SU-DHL-6 (cell line): ENCODE measurements around the gene TTYH3.

Experiments used
- H2AFZ ChIP-seq: fragments of 200-600 bp; sonication (generic); 2 replicates; pipeline ENCODE4 v1.6.1; 2014; ENCODE audit warnings: low read depth, mild to moderate bottlenecking, moderate library complexity, mixed read lengths, antibody characterized with exemption, low read length; ENCODE audit not compliant: severe bottlenecking
- H3F3A ChIP-seq: fragments of 200-600 bp; shearing (Covaris generic); 2 replicates; pipeline ENCODE4 v1.6.0; 2016; ENCODE audit warnings: antibody characterized with exemption, mild to moderate bottlenecking; ENCODE audit not compliant: insufficient read depth
- H3K27ac ChIP-seq: fragments of 200-600 bp; sonication (generic); 2 replicates; pipeline ENCODE4 v1.5.1; 2016; ENCODE audit warnings: low read depth, mild to moderate bottlenecking, low read length, moderate library complexity, mixed read lengths
- H3K27me3 ChIP-seq: fragments of 200-600 bp; sonication (generic), shearing (Covaris generic); 2 replicates; pipeline ENCODE4 v1.6.0; 2014; ENCODE audit warnings: mild to moderate bottlenecking, low read length
- H3K36me3 ChIP-seq: fragments of 200-600 bp; sonication (generic); 2 replicates; pipeline ENCODE4 v1.6.1; 2014; ENCODE audit warnings: mild to moderate bottlenecking, low read length, mixed read lengths
- H3K4me2 ChIP-seq: fragments of 300-600, 200-600 bp; shearing (Covaris generic), sonication (generic); 2 replicates; pipeline ENCODE4 v1.6.0; 2014; ENCODE audit warnings: low read length, low read depth, mild to moderate bottlenecking; ENCODE audit not compliant: poor library complexity, severe bottlenecking
- H3K4me3 ChIP-seq: fragments of 200-600 bp; sonication (generic); 2 replicates; pipeline ENCODE4 v1.5.1; 2014; ENCODE audit warnings: antibody characterized with exemption, low read length, mild to moderate bottlenecking, mixed read lengths; ENCODE audit not compliant: insufficient read depth, poor library complexity, severe bottlenecking
- H3K79me2 ChIP-seq: fragments of 200-600 bp; sonication (generic); 2 replicates; pipeline ENCODE4 v1.6.1; 2014; ENCODE audit warnings: mild to moderate bottlenecking, low read length, moderate library complexity; ENCODE audit not compliant: insufficient read depth
- H3K9ac ChIP-seq: fragments of 200-600 bp; sonication (generic); 2 replicates; pipeline ENCODE4 v1.7.0; 2014; ENCODE audit warnings: mild to moderate bottlenecking, low read length
- H3K9me2 ChIP-seq: fragments of 200-600 bp; sonication (generic); replicated peaks from 2 replicates; pipeline ENCODE4 v1.6.1; 2014; ENCODE audit warnings: low read length; ENCODE audit not compliant: insufficient read depth
- H3K9me3 ChIP-seq: fragments of 200-600 bp; sonication (generic); 2 replicates; pipeline ENCODE4 v1.6.1; 2014; ENCODE audit warnings: low read length, mixed read lengths; ENCODE audit not compliant: insufficient read depth
- H4K20me1 ChIP-seq: fragments of 200-600 bp; sonication (generic); 2 replicates; pipeline ENCODE4 v1.6.1; 2014; ENCODE audit warnings: low read depth, mild to moderate bottlenecking, antibody characterized with exemption, low read length, moderate library complexity, mixed read lengths
- EZH2phosphoT487 ChIP-seq: fragments of 200-600 bp; sonication (generic), shearing (Covaris generic); conservative IDR thresholded peaks from 2 replicates; pipeline ENCODE4 v1.6.1; 2018; ENCODE audit warnings: mild to moderate bottlenecking, antibody characterized with exemption, low read length, moderate library complexity, mixed read lengths
- TF ChIP-seq, protein P1 (sequence below): fragments of 200-600 bp; sonication (generic); IDR thresholded peaks from one replicate; pipeline ENCODE4 v1.5.1; 2017; ENCODE audit warnings: antibody characterized with exemption, mild to moderate bottlenecking, low read length, moderate library complexity; ENCODE audit not compliant: insufficient read depth, poor library complexity, severe bottlenecking

TTYH3 gene

DNA sequence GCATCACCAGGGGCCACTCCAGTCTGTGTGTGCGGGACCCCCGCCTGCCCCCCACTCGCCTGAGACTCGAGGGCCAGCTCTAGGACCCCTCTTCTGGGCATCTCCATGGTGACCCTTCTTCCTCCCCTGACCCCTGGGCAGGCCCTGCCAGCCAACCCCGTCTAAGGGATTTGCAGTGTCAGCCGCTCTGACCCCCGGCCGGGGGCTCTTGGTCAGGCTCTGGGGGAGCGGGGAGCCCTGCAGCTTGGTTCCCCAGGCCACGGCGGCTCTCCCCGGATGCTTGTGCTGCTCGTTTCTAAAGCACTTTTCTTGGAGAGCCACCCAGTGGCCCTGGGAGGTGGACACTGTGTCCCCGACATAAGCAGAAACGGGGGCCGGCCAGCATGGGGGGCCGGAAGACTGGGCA lies 5.3 kb downstream of the TTYH3 start:
- no peaks in the 10 kb centered on the region for H3K27me3 ChIP-seq
- H3K4me2 ChIP-seq = no peak overlapping the region
- no peak overlapping the region for H2AFZ ChIP-seq
- H3K36me3 ChIP-seq = no peaks in the 10 kb centered on the region
- no peaks in the 10 kb centered on the region for H3K9me2 ChIP-seq
- H4K20me1 ChIP-seq = no peaks in the 10 kb centered on the region
- H3K9ac ChIP-seq = no peak overlapping the region
- H3F3A ChIP-seq = no peaks in the 10 kb centered on the region
- H3K79me2 ChIP-seq = no peaks in the 10 kb centered on the region
- H3K27ac ChIP-seq = no peak overlapping the region
- H3K4me3 ChIP-seq = no peak overlapping the region
- H3K9me3 ChIP-seq = no peaks in the 10 kb centered on the region
- no peak for TF ChIP-seq EZH2phosphoT487
- TF ChIP-seq, protein P1, sequence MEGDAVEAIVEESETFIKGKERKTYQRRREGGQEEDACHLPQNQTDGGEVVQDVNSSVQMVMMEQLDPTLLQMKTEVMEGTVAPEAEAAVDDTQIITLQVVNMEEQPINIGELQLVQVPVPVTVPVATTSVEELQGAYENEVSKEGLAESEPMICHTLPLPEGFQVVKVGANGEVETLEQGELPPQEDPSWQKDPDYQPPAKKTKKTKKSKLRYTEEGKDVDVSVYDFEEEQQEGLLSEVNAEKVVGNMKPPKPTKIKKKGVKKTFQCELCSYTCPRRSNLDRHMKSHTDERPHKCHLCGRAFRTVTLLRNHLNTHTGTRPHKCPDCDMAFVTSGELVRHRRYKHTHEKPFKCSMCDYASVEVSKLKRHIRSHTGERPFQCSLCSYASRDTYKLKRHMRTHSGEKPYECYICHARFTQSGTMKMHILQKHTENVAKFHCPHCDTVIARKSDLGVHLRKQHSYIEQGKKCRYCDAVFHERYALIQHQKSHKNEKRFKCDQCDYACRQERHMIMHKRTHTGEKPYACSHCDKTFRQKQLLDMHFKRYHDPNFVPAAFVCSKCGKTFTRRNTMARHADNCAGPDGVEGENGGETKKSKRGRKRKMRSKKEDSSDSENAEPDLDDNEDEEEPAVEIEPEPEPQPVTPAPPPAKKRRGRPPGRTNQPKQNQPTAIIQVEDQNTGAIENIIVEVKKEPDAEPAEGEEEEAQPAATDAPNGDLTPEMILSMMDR = no peak

DNA sequence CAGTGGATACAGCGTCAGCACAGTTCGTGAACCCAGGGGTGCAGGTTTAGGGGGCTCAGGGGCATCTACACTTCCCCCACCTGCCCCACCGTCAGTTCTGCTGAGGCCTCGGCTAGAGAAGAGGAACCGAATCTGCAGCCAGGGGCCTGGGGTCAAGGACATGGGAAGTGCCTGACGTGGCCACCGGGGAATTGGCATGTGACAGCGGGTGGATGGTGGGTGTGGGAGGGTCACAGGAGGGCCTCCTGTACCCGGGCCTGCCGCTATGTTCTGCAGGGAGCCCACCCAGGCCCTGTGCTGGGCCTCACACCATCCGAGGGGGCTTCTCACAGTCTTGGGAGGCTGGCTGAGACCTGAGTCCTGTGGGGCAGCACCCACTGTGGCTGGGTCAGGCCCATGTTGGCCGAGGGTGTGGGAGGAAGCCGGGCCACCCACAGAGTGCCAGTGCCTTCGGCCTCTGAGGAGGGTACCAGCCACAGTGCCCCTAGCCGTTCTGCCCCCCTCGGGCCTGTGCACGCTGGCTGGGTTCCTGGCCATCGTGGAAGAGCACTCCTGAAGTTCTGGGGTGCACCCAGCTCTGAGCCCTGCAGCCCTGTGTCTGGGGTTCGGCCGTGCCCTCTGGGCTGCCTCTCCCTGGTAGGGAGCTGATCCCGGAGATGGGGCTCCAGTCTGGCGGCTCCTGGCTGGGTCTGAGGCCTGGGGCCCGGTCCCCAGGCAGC lies 5.9 kb downstream of the TTYH3 start:
- no peak overlapping the region for H2AFZ ChIP-seq
- no peaks in the 10 kb centered on the region for H3F3A ChIP-seq
- no peaks in the 10 kb centered on the region for H3K79me2 ChIP-seq
- H3K4me3 ChIP-seq = no peak overlapping the region
- no peaks in the 10 kb centered on the region for H3K27me3 ChIP-seq
- no peaks in the 10 kb centered on the region for H3K9me2 ChIP-seq
- no peaks in the 10 kb centered on the region for H4K20me1 ChIP-seq
- H3K27ac ChIP-seq = no peak overlapping the region
- TF ChIP-seq, protein P1 = no peak
- TF ChIP-seq EZH2phosphoT487 = no peak
- no peaks in the 10 kb centered on the region for H3K36me3 ChIP-seq
- no peak overlapping the region for H3K9ac ChIP-seq
- no peaks in the 10 kb centered on the region for H3K9me3 ChIP-seq
- H3K4me2 ChIP-seq = no peak overlapping the region

DNA sequence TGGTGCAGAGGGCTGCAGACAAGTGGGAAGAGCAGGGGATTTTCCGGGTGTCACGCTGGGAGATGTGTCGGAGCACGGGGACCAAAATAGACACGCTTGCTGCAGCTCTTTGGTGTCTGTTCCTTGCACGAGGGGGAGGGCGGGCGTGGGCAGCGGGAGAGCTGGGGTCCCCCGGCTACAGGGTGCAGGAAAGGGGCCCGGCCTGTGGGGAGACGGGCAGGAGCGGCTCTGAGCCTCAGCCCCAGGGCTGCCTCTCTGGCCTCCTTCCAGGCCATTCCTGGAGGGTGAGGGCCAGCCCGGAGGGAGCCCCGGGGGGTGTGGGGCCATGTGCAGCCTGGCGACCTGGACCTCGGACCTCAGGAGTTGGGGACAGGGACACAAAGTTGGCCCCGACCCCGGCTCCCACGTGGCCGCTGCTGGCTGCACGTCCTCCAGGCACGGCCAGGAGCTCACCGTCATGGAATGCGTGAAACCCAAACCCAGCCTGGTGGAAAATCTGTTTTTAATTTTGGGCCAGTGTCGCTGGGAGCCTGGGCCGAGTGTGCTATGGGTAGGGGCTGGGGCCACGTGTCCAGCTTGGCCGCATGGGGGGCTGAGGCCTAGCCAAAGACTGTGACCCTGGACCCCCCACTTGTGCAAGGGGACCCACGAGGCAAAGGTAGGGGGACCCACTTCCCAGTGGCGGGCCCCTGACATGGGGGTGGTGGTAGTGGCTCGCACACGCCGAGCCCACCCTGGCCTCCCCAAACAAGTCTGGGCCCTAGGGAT lies 6.6 kb downstream of the TTYH3 start:
- no peak overlapping the region for H3K9ac ChIP-seq
- no peak overlapping the region for H3K4me2 ChIP-seq
- no peak overlapping the region for H3K27ac ChIP-seq
- no peak overlapping the region for H2AFZ ChIP-seq
- no peaks in the 10 kb centered on the region for H3K79me2 ChIP-seq
- no peaks in the 10 kb centered on the region for H3K27me3 ChIP-seq
- H3K9me2 ChIP-seq = no peaks in the 10 kb centered on the region
- H3K36me3 ChIP-seq = no peaks in the 10 kb centered on the region
- TF ChIP-seq EZH2phosphoT487 = no peak
- TF ChIP-seq, protein P1 = no peak
- H3K4me3 ChIP-seq = no peak overlapping the region
- H3F3A ChIP-seq = no peaks in the 10 kb centered on the region
- H3K9me3 ChIP-seq = no peaks in the 10 kb centered on the region
- H4K20me1 ChIP-seq = no peaks in the 10 kb centered on the region
